Stimulated activated CD8-positive, alpha-beta memory T cell treated with anti-CD3 and anti-CD28 coated beads, Interleukin-15, amount 100 ng/mL, for 48 hours (primary cell): ENCODE data around the gene PLA2G12B.
"Not testable (repeated sequence)": the region's sequence is repeated elsewhere in the genome, so short reads cannot be mapped to it uniquely, and the experiment has no call there.

Source experiments
- DNase-seq, 2 donors: peaks; one replicate each; pipeline ENCODE4 v3.0.0-alpha.2; 2020; ENCODE audit warnings: low read depth in 2 of 2

Gene PLA2G12B

GRCh38 chr10:72935361-72935760 is 19.2 kb downstream of the PLA2G12B start:
- DNase-seq, result no peak

- DNase-seq, result no peak
These were observed 22.2 kb downstream of the PLA2G12B start for GRCh38 chr10:72932259-72933015.

DNA sequence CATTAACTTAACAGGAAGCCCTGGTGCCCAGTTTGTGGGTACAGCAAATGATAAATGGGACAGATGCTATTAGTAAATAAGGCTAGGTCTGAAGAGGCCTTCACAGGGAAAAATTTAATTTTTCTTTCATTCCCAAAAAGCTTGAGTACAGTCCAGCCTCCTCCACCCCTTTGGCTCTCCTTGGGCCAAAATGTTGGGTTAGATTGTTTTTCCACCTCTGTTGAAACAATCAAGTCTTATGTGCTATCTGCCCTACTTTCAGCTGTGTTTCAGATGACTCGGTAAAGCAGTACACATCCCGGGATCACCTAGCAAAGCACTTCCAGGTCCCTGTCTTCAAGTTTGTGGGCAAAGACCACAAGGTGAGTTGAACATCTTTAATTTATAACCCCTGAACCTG is 24.3 kb downstream of the PLA2G12B start:
- no peak for DNase-seq

DNA sequence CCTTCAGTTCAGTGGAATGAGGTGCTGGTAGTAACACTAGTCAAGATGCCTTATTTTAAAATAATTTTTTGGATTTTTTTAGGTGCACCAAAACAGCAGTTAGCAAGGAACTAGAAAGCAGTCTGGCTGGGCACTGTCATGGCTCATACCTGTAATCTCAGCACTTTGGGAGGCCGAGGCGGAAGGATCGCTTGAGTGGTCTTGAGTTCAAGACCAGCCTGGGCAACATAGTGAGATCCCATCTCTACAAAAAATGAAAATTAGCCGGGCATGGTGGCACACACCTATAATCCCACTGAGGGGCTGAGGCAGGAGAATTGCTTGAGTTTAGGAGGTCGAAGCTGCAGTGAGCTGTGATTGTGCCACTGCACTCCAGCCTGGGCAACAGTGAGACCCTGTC is 25.8 kb downstream of the PLA2G12B start:
- DNase-seq, result no peak

- DNase-seq, result no peak
These were observed 27.1 kb downstream of the PLA2G12B start for GRCh38 chr10:72927485-72927884.

DNA sequence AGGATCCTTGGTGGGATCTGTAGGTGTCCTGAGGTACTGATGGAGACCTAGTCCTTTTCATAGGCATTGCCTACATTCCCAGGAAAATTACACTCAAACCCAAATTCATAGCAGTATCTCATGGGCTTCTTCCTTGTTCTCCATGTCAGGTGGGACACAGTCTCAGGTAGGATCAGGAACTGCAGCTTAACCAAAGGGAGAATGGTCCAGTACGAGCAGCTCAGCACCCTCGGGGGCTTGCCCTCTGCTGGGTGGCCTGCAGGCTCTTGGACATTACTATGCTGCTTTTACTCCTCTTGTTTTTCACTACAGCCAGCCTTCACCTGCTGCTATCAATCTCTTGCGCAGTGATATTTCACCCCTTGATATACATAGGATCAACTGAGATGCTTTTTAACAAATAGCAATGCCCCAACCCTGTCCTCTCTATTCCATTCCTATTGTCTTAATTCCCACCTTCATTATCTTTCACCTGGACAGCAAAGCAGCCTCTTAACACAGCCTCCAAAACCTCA is 28.6 kb downstream of the PLA2G12B start:
- DNase-seq, result no peak

DNA sequence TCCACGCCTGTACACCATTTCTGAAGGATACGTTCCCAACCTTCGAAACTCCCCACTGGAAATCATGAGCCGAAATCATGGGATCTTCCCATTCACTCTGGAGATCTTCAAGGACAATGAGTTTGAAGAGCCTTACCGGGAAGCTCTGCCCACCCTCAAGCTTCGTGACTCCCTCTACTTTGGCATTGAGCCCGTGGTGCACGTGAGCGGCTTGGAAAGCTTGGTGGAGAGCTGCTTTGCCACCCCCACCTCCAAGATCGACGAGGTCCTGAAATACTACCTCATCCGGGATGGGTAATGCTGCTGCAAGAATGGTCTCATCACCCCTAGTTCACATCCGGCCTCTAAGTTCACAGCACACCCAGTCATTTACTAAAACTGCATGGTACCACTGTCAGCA is 30.3 kb downstream of the PLA2G12B start:
- no peak for DNase-seq

DNA sequence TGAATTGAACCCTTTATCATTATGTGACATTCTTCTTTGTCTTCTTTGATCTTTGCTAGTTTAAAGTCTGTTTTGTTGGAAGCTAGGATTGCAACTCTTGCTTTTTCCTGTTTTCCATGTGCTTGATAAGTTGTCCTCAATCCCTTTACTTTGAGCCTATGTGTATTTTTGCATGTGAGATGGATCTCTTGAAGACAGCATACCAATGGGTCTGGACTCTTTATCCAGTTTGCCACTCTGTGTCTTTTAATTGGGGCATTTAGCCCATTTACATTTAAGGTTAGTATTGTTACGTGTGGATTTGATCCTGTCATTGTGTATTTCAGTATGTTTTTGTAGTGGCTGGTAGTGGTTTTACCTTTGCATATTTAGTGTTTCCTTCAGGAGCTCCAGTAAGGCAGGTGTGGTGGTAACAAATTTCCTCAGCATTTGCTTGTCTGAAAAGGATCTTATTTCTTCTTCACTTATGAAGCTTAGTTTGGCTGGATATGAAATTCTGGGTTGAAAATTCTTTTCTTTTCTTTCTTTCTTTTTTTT is 33.4 kb downstream of the PLA2G12B start:
- not testable (repeated sequence) for DNase-seq

GRCh38 chr10:72918352-72918751 is 36.3 kb downstream of the PLA2G12B start:
- DNase-seq, result no peak

GRCh38 chr10:72917803-72918332 is 36.7 kb downstream of the PLA2G12B start:
- not testable (repeated sequence) for DNase-seq

- DNase-seq, result not testable (repeated sequence)
These were observed 37.4 kb downstream of the PLA2G12B start for GRCh38 chr10:72917201-72917600.

DNA sequence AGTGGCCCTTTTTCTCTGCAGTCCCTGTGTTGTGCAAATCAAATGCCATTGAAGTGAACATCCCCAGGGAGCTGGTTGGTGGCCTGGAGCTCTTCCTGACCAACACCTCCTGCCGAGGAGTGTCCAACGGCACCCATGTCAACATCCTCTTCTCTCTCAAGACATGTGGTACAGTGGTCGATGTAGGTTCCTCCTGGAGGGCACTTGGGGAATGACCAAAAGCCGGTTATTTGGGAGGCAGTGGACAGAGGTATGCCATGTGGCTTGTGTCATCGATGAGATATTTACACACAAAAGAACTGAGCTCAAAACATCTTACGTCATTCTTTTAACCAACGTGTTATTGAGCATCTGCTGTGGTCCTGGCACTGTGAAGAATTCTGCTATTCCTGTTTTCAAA is 41.3 kb downstream of the PLA2G12B start:
- no peak for DNase-seq

DNA sequence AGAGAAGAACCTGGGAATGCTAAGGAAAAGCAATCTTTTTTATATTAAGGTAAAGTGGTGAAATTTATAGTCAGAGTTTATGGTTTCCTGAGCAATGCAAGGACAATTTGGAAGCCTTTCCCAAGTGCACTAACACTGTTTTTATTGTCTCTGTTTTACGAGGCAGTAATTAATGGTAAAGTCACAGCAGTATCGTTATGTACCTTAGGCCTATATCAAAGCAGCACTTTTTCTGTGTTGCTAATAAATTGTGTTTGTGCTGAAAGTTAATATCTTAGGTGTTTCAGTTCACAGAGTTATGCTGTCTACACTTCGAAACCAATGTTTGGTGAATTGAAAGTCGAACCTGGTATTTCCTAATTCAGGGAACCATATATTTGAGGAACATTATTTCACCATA is 41.9 kb downstream of the PLA2G12B start:
- no peak for DNase-seq

GRCh38 chr10:72911758-72912157 is 42.8 kb downstream of the PLA2G12B start:
- no peak for DNase-seq

DNA sequence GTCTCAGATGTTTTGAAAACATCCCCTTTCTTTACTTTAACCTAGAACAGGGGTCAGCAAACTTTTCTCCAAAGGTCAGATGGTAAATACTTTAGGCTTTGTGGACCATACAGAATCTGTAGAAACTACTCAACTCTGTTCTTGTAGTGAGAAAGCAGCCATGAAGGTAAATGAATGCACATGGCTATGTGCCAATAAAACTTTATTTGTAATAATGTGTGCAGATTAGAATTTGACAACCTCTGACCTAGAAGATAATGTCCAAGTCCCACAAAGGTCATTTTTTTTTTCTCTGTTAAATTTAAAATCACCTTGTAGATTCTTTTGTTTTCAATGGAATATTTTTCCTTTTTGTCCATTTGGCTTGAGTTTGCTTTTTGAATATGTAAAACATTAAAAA is 43.9 kb downstream of the PLA2G12B start:
- no peak for DNase-seq

- DNase-seq, result no peak
These were observed 48.2 kb downstream of the PLA2G12B start for GRCh38 chr10:72906446-72906845.

- DNase-seq, result no peak
These were observed 49.8 kb downstream of the PLA2G12B start for GRCh38 chr10:72904806-72905205.

GRCh38 chr10:72903941-72904446 is 50.6 kb downstream of the PLA2G12B start:
- DNase-seq, result not testable (repeated sequence)

GRCh38 chr10:72899545-72899944 is 55.1 kb downstream of the PLA2G12B start:
- no peak for DNase-seq

DNA sequence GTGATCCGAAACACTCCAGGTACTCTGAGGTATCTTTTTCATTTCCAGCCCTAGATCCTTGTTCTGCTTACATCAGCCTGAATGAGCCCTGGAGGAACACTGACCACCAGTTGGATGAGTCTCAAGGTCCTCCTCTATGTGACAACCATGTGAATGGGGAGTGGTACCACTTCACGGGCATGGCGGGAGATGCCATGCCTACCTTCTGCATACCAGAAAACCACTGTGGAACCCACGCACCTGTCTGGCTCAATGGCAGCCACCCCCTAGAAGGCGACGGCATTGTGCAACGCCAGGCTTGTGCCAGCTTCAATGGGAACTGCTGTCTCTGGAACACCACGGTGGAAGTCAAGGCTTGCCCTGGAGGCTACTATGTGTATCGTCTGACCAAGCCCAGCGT is 56.0 kb downstream of the PLA2G12B start:
- no peak for DNase-seq

DNA sequence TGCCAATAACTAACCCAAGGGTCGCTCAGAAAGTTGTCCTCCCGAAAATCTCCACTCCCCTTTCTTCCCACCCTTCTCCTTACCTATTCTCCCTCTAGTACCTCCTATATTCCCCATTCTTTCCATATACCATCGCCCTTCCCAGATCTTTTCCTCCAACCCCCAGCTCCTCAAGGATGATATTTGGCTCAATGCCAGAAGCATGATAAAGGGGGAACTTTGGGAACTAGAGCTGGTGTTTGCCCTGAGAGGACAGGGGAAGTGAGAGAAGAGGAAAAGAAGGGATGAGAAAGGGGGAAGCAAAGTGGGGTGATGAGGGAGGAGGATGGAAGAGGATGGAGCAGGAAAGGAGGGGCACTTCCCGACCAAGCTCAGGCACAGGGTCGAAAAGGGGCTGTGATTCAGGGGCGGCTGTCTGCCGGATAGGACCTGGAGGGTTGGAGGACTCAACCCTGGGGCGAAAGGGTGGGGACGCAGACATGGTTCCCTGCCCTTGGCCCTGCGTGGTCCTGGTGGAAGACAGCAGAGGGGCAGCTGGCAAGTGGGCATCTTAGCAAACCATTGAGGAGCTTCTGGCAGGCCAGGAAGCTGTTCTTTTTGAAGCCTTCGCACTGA is 59.3 kb downstream of the PLA2G12B start:
- DNase-seq, result no peak

DNA sequence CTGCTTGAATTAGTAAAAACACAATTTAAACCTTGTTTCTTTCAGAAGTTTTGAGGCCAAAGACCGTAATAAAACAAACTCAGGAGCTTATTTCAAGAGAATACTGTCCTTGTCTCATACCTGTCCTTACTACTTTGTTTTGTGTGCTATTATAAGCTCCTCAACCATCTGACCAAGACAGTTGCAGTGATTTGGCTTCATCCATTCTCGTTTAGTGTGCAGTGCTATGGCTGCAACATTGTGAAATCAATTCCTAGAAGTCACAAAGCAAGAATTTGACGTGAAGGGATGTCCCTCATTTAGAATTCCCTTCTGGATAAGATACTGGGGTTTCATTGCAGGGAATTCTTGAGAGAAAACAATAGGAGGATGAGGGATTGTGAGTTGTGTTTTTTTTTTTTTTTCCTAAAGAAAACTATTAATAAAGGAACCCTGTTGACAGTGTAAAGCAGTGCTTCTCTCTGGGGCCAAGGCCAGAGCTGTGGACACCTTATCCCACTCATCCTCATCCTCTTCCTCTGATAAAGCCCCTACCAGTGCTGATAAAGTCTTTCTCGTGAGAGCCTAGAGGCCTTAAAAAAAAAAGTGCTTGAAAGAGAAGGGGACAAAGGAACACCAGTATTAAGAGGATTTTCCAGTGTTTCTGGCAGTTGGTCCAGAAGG is 61.3 kb downstream of the PLA2G12B start, which contains the start of gene OIT3:
OIT3 (plus strand) TSS at position 604 of the 663 bp plus-strand sequence. CDS start 60 bp downstream, outside the sequence.
- no peak for DNase-seq
